ENCODE measurements around the gene U2SURP.
"Not testable (repeated sequence)": the region's sequence is repeated elsewhere in the genome, so short reads cannot be mapped to it uniquely, and the experiment has no call there.

The U2SURP gene

GRCh38 chr3:143016321-143016972 is 15.1 kb downstream of the U2SURP start:
- no peak for DNase-seq

GRCh38 chr3:143024351-143024960 is 23.1 kb downstream of the U2SURP start:
- DNase-seq = no peak

- DNase-seq = no peak
These were observed 30.0 kb downstream of the U2SURP start for GRCh38 chr3:143031327-143031726.

- DNase-seq = not testable (repeated sequence)
These were observed 30.5 kb downstream of the U2SURP start for GRCh38 chr3:143031796-143032387.

- DNase-seq = no peak
These were observed 34.3 kb downstream of the U2SURP start for GRCh38 chr3:143035466-143036211.

- DNase-seq = no peak
These were observed 35.2 kb downstream of the U2SURP start for GRCh38 chr3:143036557-143036956.

GRCh38 chr3:143037867-143038266 is 36.5 kb downstream of the U2SURP start:
- DNase-seq = no peak

- DNase-seq = no peak
These were observed 39.0 kb downstream of the U2SURP start for GRCh38 chr3:143040261-143040879.

GRCh38 chr3:143041903-143042302 is 40.5 kb downstream of the U2SURP start:
- DNase-seq = no peak

- no peak for DNase-seq
These were observed 44.3 kb downstream of the U2SURP start for GRCh38 chr3:143045639-143046038.

- not testable (repeated sequence) for DNase-seq
These were observed 44.7 kb downstream of the U2SURP start for GRCh38 chr3:143046075-143046474.

- DNase-seq = no peak
These were observed 52.6 kb downstream of the U2SURP start for GRCh38 chr3:143054011-143054410.

- no peak for DNase-seq
These were observed 55.0 kb downstream of the U2SURP start for GRCh38 chr3:143056372-143056771.

- no peak for DNase-seq
These were observed 59.5 kb downstream of the U2SURP start for GRCh38 chr3:143060906-143061305.

GRCh38 chr3:143063018-143063417 is 61.6 kb downstream of the U2SURP start:
- DNase-seq = no peak

GRCh38 chr3:143064777-143065176 is 63.4 kb downstream of the U2SURP start:
- DNase-seq = no peak

GRCh38 chr3:143065364-143065763 is 64.0 kb downstream of the U2SURP start:
- no peak for DNase-seq

- no peak for DNase-seq
These were observed 64.7 kb downstream of the U2SURP start for GRCh38 chr3:143066033-143066432.

- DNase-seq = no peak
These were observed 65.8 kb downstream of the U2SURP start for GRCh38 chr3:143067201-143067600.

GRCh38 chr3:143068059-143068458 is 66.7 kb downstream of the U2SURP start:
- no peak for DNase-seq

- DNase-seq = no peak
These were observed 69.7 kb downstream of the U2SURP start for GRCh38 chr3:143070977-143071551.

GRCh38 chr3:143071776-143072175 is 70.4 kb downstream of the U2SURP start:
- DNase-seq = no peak
